Subcutaneous adipose tissue (tissue), 4 donors: ENCODE results near the gene PFN3. TPM values are rescaled to one million over a fixed set of nuclear protein-coding genes. Genes with fewer than 3 reads are reported as not detected.

Experiments
- CTCF ChIP-seq: fragments of 450-650 bp; IDR thresholded peaks from one replicate; pipeline ENCODE4 v1.5.1; 2016; ENCODE audit warnings: low read depth, mild to moderate bottlenecking, control low read depth, antibody characterized with exemption, moderate library complexity
- total RNA-seq, 4 donors: library from RNA; depleted of rRNA; stranded (reverse); fragments of >200 nt; gene quantifications; one replicate each; pipeline ENCODE4 v1.1.0, GENCODE V29; 2016

The PFN3 gene
- total RNA-seq, 4 donors from 2014 or later, result not detected

GRCh38 chr5:177445917-177446199, 45.4 kb upstream of the PFN3 start:
- no peak for TF ChIP-seq CTCF

DNA sequence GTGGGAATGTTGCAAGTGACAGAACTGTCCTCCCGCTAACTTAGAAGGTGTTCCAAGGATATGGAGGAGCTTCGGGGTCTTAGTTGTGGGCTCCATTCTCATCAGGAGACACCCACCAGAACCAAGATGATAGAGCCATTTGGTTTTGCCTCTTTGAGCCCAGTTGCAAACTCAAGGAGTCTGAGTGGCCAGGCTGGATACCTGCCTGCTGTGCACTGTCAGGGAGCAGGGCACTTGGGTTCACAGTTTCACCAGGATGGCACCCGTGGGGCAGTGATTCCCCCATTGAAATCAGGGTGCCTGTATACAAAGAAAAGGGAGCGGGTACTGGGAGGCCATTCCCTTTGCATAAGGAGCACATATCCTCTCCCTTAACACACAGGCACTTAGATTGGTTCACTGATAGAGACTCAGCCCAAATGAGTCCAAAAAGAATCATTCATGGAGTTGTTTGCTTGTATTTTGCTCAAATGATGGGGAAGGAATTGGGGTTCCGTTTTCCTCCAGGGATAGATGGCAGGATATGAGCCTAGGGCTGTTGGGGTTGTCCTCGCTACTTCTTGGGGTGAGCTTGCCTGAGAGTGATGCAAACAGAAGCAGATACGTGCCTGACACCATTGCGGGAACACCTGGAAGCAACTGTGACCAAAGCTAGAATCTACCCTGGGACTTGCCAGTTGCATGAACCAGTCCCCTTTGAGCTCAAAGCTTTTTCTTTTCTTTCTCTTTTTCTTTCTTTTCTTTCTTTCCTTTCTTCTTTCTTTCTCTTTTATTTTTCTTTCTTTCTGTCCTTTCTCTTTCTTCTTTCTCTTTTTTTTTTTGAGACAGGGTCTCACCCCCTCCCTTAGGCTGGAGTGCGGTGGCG, 44.8 kb upstream of the PFN3 start:
- TF ChIP-seq CTCF, result no peak

- no peak for TF ChIP-seq CTCF
These were observed 43.9 kb upstream of the PFN3 start for GRCh38 chr5:177444106-177445051.

GRCh38 chr5:177443144-177443983, 42.9 kb upstream of the PFN3 start:
- TF ChIP-seq CTCF, result no peak

- no peak for TF ChIP-seq CTCF
These were observed 41.8 kb upstream of the PFN3 start for GRCh38 chr5:177442066-177442826.

GRCh38 chr5:177440990-177441780, 40.7 kb upstream of the PFN3 start:
- no peak for TF ChIP-seq CTCF
